ENCODE results near the gene GPC1.

The GPC1 gene

GRCh38 chr2:240431661-240432424 lies 3.6 kb upstream of the GPC1 start:
- DNase-seq = no peak

GRCh38 chr2:240432430-240432819 lies 3.0 kb upstream of the GPC1 start:
- DNase-seq = no peak

DNA sequence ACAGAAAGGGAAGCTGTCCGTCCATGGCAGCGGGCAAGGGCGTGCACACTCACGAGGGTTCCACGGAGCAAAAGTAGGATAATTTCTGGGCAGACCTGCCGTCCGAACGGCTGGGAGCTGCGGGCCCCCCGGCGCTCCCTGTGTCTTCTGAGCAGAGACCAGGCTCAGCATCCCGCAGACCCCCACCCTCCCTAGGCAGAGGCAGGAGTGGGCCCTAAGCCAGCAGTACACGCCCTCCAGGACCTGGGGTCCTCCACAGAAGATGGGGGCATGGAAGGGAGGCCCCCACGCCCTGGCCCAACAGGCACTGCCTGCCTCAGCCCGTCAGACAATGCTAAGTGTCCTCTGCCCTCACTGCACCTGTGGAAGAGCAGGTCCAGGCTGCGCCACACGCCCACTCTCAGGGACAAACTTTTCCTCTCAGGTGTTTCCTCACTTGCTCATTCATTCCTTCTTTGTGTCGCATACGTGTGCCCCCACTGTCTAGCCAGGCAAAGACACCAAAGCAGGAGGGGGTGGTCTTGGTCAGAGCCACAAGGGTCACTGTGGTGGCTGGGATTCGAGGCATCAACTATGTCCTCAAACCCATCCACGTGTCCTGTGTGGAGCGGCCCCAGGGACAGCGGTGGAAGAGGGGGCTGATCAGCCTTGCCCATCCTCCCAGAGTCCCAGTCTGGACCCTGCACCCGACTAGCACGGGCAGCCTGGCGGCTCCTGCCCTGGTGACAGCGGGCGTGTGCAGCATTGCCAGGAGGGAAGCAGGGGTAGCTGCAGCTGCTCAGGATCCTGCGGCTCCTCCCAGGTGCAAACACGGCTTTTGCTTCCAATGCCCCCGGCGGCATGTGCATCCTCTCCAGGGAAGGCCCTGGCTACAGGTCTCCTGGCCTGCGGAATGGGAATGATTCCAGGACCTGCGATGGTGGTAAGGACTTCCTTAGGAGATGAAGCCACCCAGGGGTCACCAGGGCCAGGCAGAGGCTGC lies 2.4 kb upstream of the GPC1 start:
- DNase-seq = no peak

GRCh38 chr2:240433973-240434727 lies 1.3 kb upstream of the GPC1 start:
- no peak for DNase-seq

GRCh38 chr2:240434728-240435456 lies 571 bp upstream of the GPC1 start:
- DNase-seq = peak; percentile 71

DNA sequence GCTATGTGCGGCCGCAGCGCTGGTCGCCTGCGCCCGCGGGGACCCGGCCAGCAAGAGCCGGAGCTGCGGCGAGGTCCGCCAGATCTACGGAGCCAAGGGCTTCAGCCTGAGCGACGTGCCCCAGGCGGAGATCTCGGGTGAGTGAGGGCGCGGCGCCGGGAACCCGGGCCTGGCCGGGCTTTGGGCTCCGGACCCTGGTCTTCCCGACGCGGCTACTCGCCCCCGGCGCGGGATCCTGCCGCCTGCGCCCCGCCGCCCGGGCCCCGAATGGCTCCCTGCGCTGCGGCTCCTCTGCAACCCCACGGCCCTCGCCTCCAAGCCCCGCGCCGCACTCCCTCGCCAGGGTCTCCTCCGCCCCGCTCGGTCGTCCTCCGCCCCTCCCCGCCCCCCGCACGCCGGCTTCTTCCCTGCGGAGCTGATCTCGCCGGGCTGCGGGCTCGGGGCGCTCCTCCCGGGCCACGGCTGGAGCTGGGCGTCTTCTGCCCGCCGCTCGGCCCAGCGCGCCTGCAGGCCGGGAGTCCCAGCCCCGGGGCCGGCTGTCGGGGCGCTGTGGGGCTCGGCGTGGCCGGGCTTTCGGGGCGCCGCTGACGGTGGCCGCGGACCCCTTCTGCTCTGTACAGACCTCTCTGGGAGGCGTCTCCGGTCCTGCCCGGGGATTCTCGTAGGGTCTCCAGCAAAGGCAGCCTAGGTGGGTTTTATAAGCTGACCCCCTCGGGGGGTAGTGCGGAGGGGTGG lies 652 bp downstream of the GPC1 start:
- no peak for DNase-seq

GRCh38 chr2:240436683-240437550 lies 1.5 kb downstream of the GPC1 start:
- DNase-seq = no peak

GRCh38 chr2:240437551-240437860 lies 2.0 kb downstream of the GPC1 start:
- no peak for DNase-seq

GRCh38 chr2:240437861-240438809 lies 2.7 kb downstream of the GPC1 start:
- DNase-seq = no peak

GRCh38 chr2:240438810-240439697 lies 3.6 kb downstream of the GPC1 start:
- DNase-seq = no peak

DNA sequence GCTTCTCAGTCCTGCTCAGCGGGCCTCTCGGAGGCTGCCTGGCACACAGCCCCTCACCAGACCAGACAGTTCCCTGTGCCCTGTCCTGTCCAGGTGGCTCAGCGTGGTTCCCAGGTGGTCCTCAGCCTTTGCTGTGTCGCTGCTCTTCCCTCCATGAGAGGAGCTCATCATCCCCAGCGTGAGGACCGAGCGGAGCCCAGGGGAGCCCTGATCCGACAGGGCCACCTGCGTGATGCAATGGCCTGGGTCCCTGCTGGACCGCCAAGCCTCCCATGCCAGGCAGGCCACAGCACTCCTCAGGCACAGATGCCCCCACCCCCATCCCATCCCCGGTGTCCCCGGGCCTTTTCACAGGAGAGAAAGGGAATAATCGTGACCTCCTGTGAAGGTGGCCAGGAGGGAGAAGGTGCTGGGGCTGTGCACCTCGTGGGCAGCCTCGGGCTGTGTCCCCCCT lies 4.3 kb downstream of the GPC1 start:
- no peak for DNase-seq

- no peak for DNase-seq
Observed at GRCh38 chr2:240440251-240440650, 4.8 kb downstream of the GPC1 start.

GRCh38 chr2:240440704-240441320 lies 5.3 kb downstream of the GPC1 start:
- DNase-seq = no peak

- no peak for DNase-seq
Observed at GRCh38 chr2:240441326-240441992, 6.0 kb downstream of the GPC1 start.

DNA sequence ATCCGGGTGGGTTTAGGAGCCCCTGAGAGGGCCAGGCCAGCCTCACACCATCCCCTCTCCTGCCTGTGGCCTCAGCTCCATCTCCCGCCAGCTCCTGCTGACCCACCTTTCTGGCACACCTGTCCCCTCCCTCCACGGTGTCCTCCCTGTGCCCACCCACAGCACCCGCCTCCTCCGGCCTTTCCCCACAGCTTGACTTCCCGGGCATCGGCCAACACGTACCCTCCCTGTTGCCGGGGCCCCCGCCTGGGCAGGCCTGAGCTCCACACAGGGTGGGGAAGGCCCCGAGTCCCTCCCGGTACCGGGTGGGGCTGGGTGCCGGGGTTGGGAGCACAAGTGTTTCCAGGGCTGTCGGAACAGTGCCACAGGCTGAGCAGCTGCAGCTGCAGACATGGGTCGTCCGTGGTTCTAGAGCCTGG lies 6.5 kb downstream of the GPC1 start:
- DNase-seq = no peak

DNA sequence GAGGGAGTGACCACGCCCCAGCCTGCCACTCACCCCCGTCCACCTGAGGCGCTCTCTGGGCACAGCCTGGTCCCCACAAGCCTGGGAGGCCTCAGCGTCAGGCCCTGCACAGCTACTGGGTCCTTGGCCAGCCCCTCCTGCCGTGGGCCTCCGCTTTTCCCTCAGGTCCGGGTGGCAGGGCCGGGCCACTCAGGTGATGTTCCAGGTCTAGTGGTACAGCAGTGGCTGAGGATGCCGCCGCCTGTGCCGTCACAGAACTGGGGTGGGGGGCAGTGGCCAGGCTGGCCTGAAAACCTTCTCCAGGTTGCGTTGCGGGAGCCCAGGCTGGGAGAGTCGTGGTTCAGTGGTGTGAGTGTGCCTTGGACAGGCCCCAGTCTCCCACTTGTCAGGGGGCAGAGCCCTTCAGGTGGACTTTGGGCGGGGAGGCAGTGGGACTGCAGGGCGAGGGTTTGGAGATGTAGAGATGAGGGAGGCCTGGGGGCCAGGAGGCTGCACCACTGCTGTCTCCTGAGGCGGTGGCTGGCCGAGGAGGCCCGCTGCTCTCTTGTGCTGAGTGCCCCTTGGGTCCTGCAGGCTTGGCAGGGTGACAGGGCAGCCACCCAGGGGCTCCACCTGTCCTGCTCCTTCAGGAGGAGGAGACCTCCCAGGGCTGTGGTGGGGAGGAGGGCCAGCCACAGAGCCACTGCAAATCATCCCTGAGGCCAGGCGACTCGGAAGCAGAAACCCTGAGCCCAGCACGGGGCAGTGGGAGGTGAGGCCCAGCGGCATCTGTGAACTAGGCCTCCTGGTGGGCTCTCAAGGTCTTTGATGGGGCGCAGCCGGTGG lies 7.6 kb downstream of the GPC1 start:
- no peak for DNase-seq

GRCh38 chr2:240443891-240444301 lies 8.4 kb downstream of the GPC1 start:
- DNase-seq = no peak
